GM23338 (cell line): Measurements from ENCODE around the gene FAM221A. TPM values are rescaled to one million over a fixed set of nuclear protein-coding genes. Genes with fewer than 3 reads are reported as not detected.

ENCODE experiments used
- ATAC-seq: fragments of 200-7000 bp; cut with Tn5 transposase; 3 replicates; pipeline ENCODE4 v1.9.1; 2020
- DNase-seq: peaks from one replicate; pipeline ENCODE4 v3.0.0-alpha.2; 2015; ENCODE audit warnings: low spot score
- H2AFZ ChIP-seq: fragments of 200-600 bp; sonication (generic); 2 replicates; pipeline ENCODE4 v1.8.0; 2016; ENCODE audit warnings: antibody characterized with exemption, mild to moderate bottlenecking, moderate library complexity
- H3F3A ChIP-seq: fragments of 200-600 bp; sonication (generic); replicated peaks from 2 replicates; pipeline ENCODE4 v1.8.0; 2017; ENCODE audit warnings: antibody characterized with exemption, mixed run types, low read depth
- H3K27ac ChIP-seq: fragments of 200-600 bp; sonication (generic); 2 replicates; pipeline ENCODE4 v1.6.1; 2016; ENCODE audit warnings: low read depth
- H3K27me3 ChIP-seq: fragments of 200-600 bp; sonication (generic); 2 replicates; pipeline ENCODE4 v1.8.0; 2016; ENCODE audit warnings: mild to moderate bottlenecking, mixed run types, moderate library complexity; ENCODE audit not compliant: insufficient read depth
- H3K36me3 ChIP-seq: fragments of 200-600 bp; sonication (generic); 2 replicates; pipeline ENCODE4 v1.8.0; 2016; ENCODE audit warnings: mild to moderate bottlenecking; ENCODE audit not compliant: insufficient read depth
- H3K4me1 ChIP-seq: fragments of 200-600 bp; sonication (generic); 2 replicates; pipeline ENCODE4 v1.8.0; 2016; ENCODE audit warnings: mild to moderate bottlenecking, moderate library complexity; ENCODE audit not compliant: insufficient read depth
- H3K4me2 ChIP-seq: fragments of 200-600 bp; sonication (generic); 2 replicates; pipeline ENCODE4 v1.7.1; 2017; ENCODE audit warnings: mixed run types
- H3K4me3 ChIP-seq: fragments of 200-600 bp; sonication (generic); 2 replicates; pipeline ENCODE4 v1.6.1; 2016; ENCODE audit warnings: mixed run types
- H3K79me2 ChIP-seq: fragments of 200-600 bp; sonication (generic); replicated peaks from 2 replicates; pipeline ENCODE4 v1.8.0; 2017; ENCODE audit warnings: mild to moderate bottlenecking; ENCODE audit not compliant: insufficient read depth
- H3K9me2 ChIP-seq: fragments of 200-600 bp; sonication (generic); 2 replicates; pipeline ENCODE4 v1.8.0; 2017; ENCODE audit not compliant: insufficient read depth
- H4K20me1 ChIP-seq: fragments of 200-600 bp; sonication (generic); replicated peaks from 2 replicates; pipeline ENCODE4 v1.8.0; 2017; ENCODE audit warnings: mild to moderate bottlenecking; ENCODE audit not compliant: insufficient read depth
- H3K27ac Mint-ChIP-seq: 2 replicates; pipeline ENCODE4 v1.8.0; 2020; ENCODE audit warnings: inconsistent platforms, mild to moderate bottlenecking, moderate library complexity, mixed read lengths
- H3K27me3 Mint-ChIP-seq: 3 replicates; pipeline ENCODE4 v1.8.0; 2022; ENCODE audit warnings: low read depth, mild to moderate bottlenecking, moderate library complexity, mixed read lengths, inconsistent platforms; ENCODE audit not compliant: insufficient read depth, poor library complexity
- H3K36me3 Mint-ChIP-seq: 3 replicates; pipeline ENCODE4 v1.8.0; 2021; ENCODE audit warnings: low read depth, mild to moderate bottlenecking, inconsistent platforms, moderate library complexity, mixed read lengths
- H3K4me1 Mint-ChIP-seq: 3 replicates; pipeline ENCODE4 v1.8.0; 2020; ENCODE audit warnings: mild to moderate bottlenecking, inconsistent platforms, mixed read lengths
- H3K4me3 Mint-ChIP-seq: 3 replicates; pipeline ENCODE4 v1.8.0; 2021; ENCODE audit warnings: moderate library complexity, mild to moderate bottlenecking, inconsistent platforms, mixed read lengths
- H3K9me3 Mint-ChIP-seq: 3 replicates; pipeline ENCODE4 v1.8.0; 2020; ENCODE audit warnings: moderate library complexity, mild to moderate bottlenecking, inconsistent platforms, mixed read lengths
- CTCF ChIP-seq, 2 experiments: fragments of 200-600 bp in 1 of 2; sonication (generic) in 1 of 2; conservative IDR thresholded peaks; 2 replicates each; pipeline versions ENCODE4 v1.5.1 to v1.6.1; 2016 to 2017; ENCODE audit warnings: antibody characterized with exemption in 2 of 2, low read depth in 2 of 2, mild to moderate bottlenecking in 2 of 2, moderate library complexity in 1 of 2
- ETS1 ChIP-seq: IDR thresholded peaks from 2 replicates; pipeline ENCODE4 v1.6.1; 2016; ENCODE audit warnings: antibody characterized with exemption
- EZH2 ChIP-seq: fragments of 200-600 bp; sonication (generic); IDR thresholded peaks from one replicate; pipeline ENCODE4 v1.8.0; 2017; ENCODE audit warnings: antibody characterized with exemption, mild to moderate bottlenecking, low read depth; ENCODE audit not compliant: unreplicated experiment
- EZH2phosphoT487 ChIP-seq: fragments of 200-600 bp; sonication (generic); IDR thresholded peaks from one replicate; pipeline ENCODE4 v1.8.1; 2018; ENCODE audit warnings: antibody characterized with exemption; ENCODE audit not compliant: unreplicated experiment
- JUNB ChIP-seq: IDR thresholded peaks from one replicate; pipeline ENCODE4 v1.6.1; 2016; ENCODE audit warnings: antibody characterized with exemption; ENCODE audit not compliant: unreplicated experiment
- NANOG ChIP-seq: IDR thresholded peaks from 2 replicates; pipeline ENCODE4 v1.6.1; 2016; ENCODE audit warnings: antibody characterized with exemption, borderline replicate concordance
- POLR2AphosphoS5 ChIP-seq: IDR thresholded peaks from 2 replicates; pipeline ENCODE4 v1.6.1; 2016; ENCODE audit warnings: antibody characterized with exemption, low read depth
- REST ChIP-seq: IDR thresholded peaks from one replicate; pipeline ENCODE4 v1.6.1; 2018; ENCODE audit warnings: antibody characterized with exemption; ENCODE audit not compliant: unreplicated experiment
- STAT1 ChIP-seq: IDR thresholded peaks from one replicate; pipeline ENCODE4 v1.6.1; 2016; ENCODE audit warnings: antibody characterized with exemption; ENCODE audit not compliant: unreplicated experiment
- ZNF114 ChIP-seq: fragments of 250-450 bp; sonication (Bioruptor Pico); IDR thresholded peaks from 2 replicates; pipeline ENCODE4 v1.5.0; 2020; ENCODE audit warnings: mild to moderate bottlenecking, moderate library complexity
- ZNF331 ChIP-seq: fragments of 250-450 bp; sonication (Bioruptor Pico); IDR thresholded peaks from 2 replicates; pipeline ENCODE4 v1.5.0; 2020; ENCODE audit warnings: low read depth, mild to moderate bottlenecking, moderate library complexity
- polyA plus RNA-seq: library from polyadenylated mRNA; unstranded; fragments of >200 nt; fragmentation: Nextera tagmentation; extraction: Ambion mirVana; gene quantifications from 2 replicates; pipeline ENCODE4 v1.2.1, GENCODE V29; 2016
- total RNA-seq: library from RNA; depleted of rRNA; stranded (reverse); fragments of >200 nt; shearing (Covaris generic); gene quantifications from 2 replicates; pipeline ENCODE4 v1.2.3, GENCODE V29; 2014

The FAM221A gene
- total and polyA plus RNA-seq, 2 experiments from 2014 or later: 31.4 to 35.7 TPM

GRCh38 chr7:23658831-23659427 is 21.1 kb upstream of the FAM221A start (continued):
- TF ChIP-seq REST (no peak), JUNB (no peak), ETS1 (no peak), EZH2 (no peak), ZNF331 (CRISPR knock-in tag) (no peak), CTCF (conservative IDR thresholded peaks at IDR 0.05; ENCODE audit: low read depth in 2 of 2) (no peak), ZNF114 (CRISPR knock-in tag) (no peak), EZH2phosphoT487 (no peak)

- H3K4me1 Mint-ChIP-seq: peaks cover 25% of the 10 kb centered on the region
- H3K36me3 Mint-ChIP-seq: peaks cover 24% of the 10 kb centered on the region
- no peaks in the 10 kb centered on the region for H3K79me2 ChIP-seq
- H3K4me1 ChIP-seq: peaks cover 18% of the 10 kb centered on the region
- H2AFZ ChIP-seq: no peak overlapping the region
- H3K4me2 ChIP-seq: no peak overlapping the region
- DNase-seq: no peak
- H3K27me3 Mint-ChIP-seq: peaks cover 4% of the 10 kb centered on the region
- peaks cover 8% of the 10 kb centered on the region; the same call in 1 of the 2 replicates for H3K36me3 ChIP-seq
- H3K4me3 ChIP-seq: no peak overlapping the region
- H3F3A ChIP-seq: no peaks in the 10 kb centered on the region
- peak overlapping the region; percentile 81 for H3K27ac ChIP-seq
- no peak for ATAC-seq
- H3K4me3 Mint-ChIP-seq: peak overlapping the region; percentile 26; the same call in 1 of the 3 replicates
- H3K27ac Mint-ChIP-seq: peak overlapping the region; percentile 94
- H3K9me2 ChIP-seq: peaks cover 14% of the 10 kb centered on the region; the same call in 1 of the 2 replicates
- peaks cover 32% of the 10 kb centered on the region for H3K9me3 Mint-ChIP-seq
- H4K20me1 ChIP-seq: no peaks in the 10 kb centered on the region
- no peaks in the 10 kb centered on the region for H3K27me3 ChIP-seq
- TF ChIP-seq POLR2AphosphoS5 (no peak), NANOG (no peak), EZH2phosphoT487 (no peak), STAT1 (no peak), ETS1 (no peak), ZNF114 (CRISPR knock-in tag) (no peak), EZH2 (no peak), CTCF (conservative IDR thresholded peaks at IDR 0.05; ENCODE audit: low read depth in 2 of 2) (no peak), REST (no peak)
Measured at GRCh38 chr7:23661385-23661784, 18.6 kb upstream of the FAM221A start.
